ENCODE data around the gene NDUFS8.

The NDUFS8 gene

GRCh38 chr11:68064926-68065325 lies 34.4 kb downstream of the NDUFS8 start:
- Mint-ChIP-seq H3K4me3 (no peak overlapping the region), H3K4me1 (no peaks in the 10 kb centered on the region), H3K36me3 (peaks cover 17% of the 10 kb centered on the region), H3K27ac (no peak overlapping the region), H3K27me3 (no peaks in the 10 kb centered on the region), H3K9me3 (no peaks in the 10 kb centered on the region)

GRCh38 chr11:68065841-68066240 lies 35.4 kb downstream of the NDUFS8 start:
- H3K4me1 Mint-ChIP-seq, result no peaks in the 10 kb centered on the region
- no peak overlapping the region for H3K27ac Mint-ChIP-seq
- peaks cover 18% of the 10 kb centered on the region for H3K36me3 Mint-ChIP-seq
- H3K27me3 Mint-ChIP-seq, result no peaks in the 10 kb centered on the region
- H3K9me3 Mint-ChIP-seq, result no peaks in the 10 kb centered on the region
- no peak overlapping the region for H3K4me3 Mint-ChIP-seq

- Mint-ChIP-seq H3K36me3 (peaks cover 16% of the 10 kb centered on the region), H3K27me3 (no peaks in the 10 kb centered on the region), H3K27ac (no peak overlapping the region), H3K4me3 (no peak overlapping the region), H3K4me1 (no peaks in the 10 kb centered on the region), H3K9me3 (no peaks in the 10 kb centered on the region)
Observed at GRCh38 chr11:68066742-68067141, 36.3 kb downstream of the NDUFS8 start.

- H3K9me3 Mint-ChIP-seq, result no peaks in the 10 kb centered on the region
- H3K27me3 Mint-ChIP-seq, result no peaks in the 10 kb centered on the region
- no peak overlapping the region for H3K4me3 Mint-ChIP-seq
- H3K4me1 Mint-ChIP-seq, result no peaks in the 10 kb centered on the region
- peaks cover 18% of the 10 kb centered on the region for H3K36me3 Mint-ChIP-seq
- no peak overlapping the region for H3K27ac Mint-ChIP-seq
Observed at GRCh38 chr11:68067991-68068390, 37.5 kb downstream of the NDUFS8 start.

GRCh38 chr11:68071281-68072048 lies 41.0 kb downstream of the NDUFS8 start:
- H3K36me3 Mint-ChIP-seq, result peaks cover 14% of the 10 kb centered on the region
- H3K9me3 Mint-ChIP-seq, result no peaks in the 10 kb centered on the region
- H3K4me3 Mint-ChIP-seq, result no peak overlapping the region
- no peaks in the 10 kb centered on the region for H3K27me3 Mint-ChIP-seq
- no peaks in the 10 kb centered on the region for H3K4me1 Mint-ChIP-seq
- H3K27ac Mint-ChIP-seq, result no peak overlapping the region

- Mint-ChIP-seq H3K36me3 (peaks cover 9% of the 10 kb centered on the region), H3K9me3 (no peaks in the 10 kb centered on the region), H3K4me1 (no peaks in the 10 kb centered on the region), H3K27me3 (no peaks in the 10 kb centered on the region), H3K4me3 (no peak overlapping the region), H3K27ac (no peak overlapping the region)
Observed at GRCh38 chr11:68074584-68075352, 44.3 kb downstream of the NDUFS8 start.

- Mint-ChIP-seq H3K27me3 (no peaks in the 10 kb centered on the region), H3K9me3 (no peaks in the 10 kb centered on the region), H3K4me1 (no peaks in the 10 kb centered on the region), H3K27ac (no peak overlapping the region), H3K36me3 (peaks cover 3% of the 10 kb centered on the region), H3K4me3 (no peak overlapping the region)
Observed at GRCh38 chr11:68076371-68077042, 46.0 kb downstream of the NDUFS8 start.

- H3K36me3 Mint-ChIP-seq, result no peaks in the 10 kb centered on the region
- no peaks in the 10 kb centered on the region for H3K4me1 Mint-ChIP-seq
- H3K27me3 Mint-ChIP-seq, result no peaks in the 10 kb centered on the region
- no peak overlapping the region for H3K4me3 Mint-ChIP-seq
- no peaks in the 10 kb centered on the region for H3K9me3 Mint-ChIP-seq
- no peak overlapping the region for H3K27ac Mint-ChIP-seq
Observed at GRCh38 chr11:68077617-68078582, 47.4 kb downstream of the NDUFS8 start.

- no peak overlapping the region for H3K4me3 Mint-ChIP-seq
- no peaks in the 10 kb centered on the region for H3K36me3 Mint-ChIP-seq
- no peaks in the 10 kb centered on the region for H3K4me1 Mint-ChIP-seq
- H3K27me3 Mint-ChIP-seq, result no peaks in the 10 kb centered on the region
- H3K27ac Mint-ChIP-seq, result no peak overlapping the region
- no peaks in the 10 kb centered on the region for H3K9me3 Mint-ChIP-seq
Observed at GRCh38 chr11:68080860-68081259, 50.4 kb downstream of the NDUFS8 start.

GRCh38 chr11:68081691-68082090 lies 51.2 kb downstream of the NDUFS8 start:
- Mint-ChIP-seq H3K27me3 (no peaks in the 10 kb centered on the region), H3K4me3 (no peak overlapping the region), H3K27ac (no peak overlapping the region), H3K4me1 (no peaks in the 10 kb centered on the region), H3K36me3 (no peaks in the 10 kb centered on the region), H3K9me3 (no peaks in the 10 kb centered on the region)

- Mint-ChIP-seq H3K4me3 (no peak overlapping the region), H3K9me3 (no peaks in the 10 kb centered on the region), H3K36me3 (no peaks in the 10 kb centered on the region), H3K27ac (no peak overlapping the region), H3K4me1 (no peaks in the 10 kb centered on the region), H3K27me3 (no peaks in the 10 kb centered on the region)
Observed at GRCh38 chr11:68082481-68082880, 52.0 kb downstream of the NDUFS8 start.

- Mint-ChIP-seq H3K27me3 (no peaks in the 10 kb centered on the region), H3K4me1 (no peaks in the 10 kb centered on the region), H3K27ac (no peak overlapping the region), H3K4me3 (no peak overlapping the region), H3K9me3 (no peaks in the 10 kb centered on the region), H3K36me3 (no peaks in the 10 kb centered on the region)
Observed at GRCh38 chr11:68083517-68083916, 53.0 kb downstream of the NDUFS8 start.
